ENCODE measurements around the gene WDR82. TPM values are rescaled to one million over a fixed set of nuclear protein-coding genes. Genes with fewer than 3 reads are reported as not detected.

The WDR82 gene
- total and polyA plus RNA-seq, 2 of the 4 experiments (the other 2 are of a cell fraction), result 38.1 to 68.1 TPM

DNA sequence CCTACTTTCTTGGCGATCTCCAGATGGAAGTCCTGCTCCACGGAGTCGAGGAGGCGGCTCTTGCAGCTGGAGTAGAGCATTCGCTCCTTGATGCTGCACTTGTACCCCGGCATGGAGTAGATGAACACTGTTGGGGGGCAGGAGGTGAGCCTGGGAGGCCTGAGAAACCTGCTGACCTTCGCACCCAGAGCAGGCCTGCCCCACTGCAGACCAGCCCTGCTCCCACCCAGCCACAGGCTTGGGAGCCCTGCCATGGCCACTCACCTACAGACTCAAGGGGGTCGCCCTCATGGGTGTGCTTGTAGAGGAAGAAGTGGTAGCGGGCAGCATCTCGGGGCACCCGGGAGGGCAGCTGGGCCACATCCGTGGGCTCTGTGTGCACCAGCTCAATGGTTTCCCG is 48.8 kb downstream of the WDR82 start:
- H3K27ac ChIP-seq (ENCODE audit: insufficient read depth, low read length), result no peak overlapping the region
- H3K4me1 ChIP-seq (ENCODE audit: control insufficient read depth, insufficient read depth, low read length), result no peaks in the 10 kb centered on the region
- H3K4me3 ChIP-seq (ENCODE audit: insufficient read depth, low read depth, low read length), result no peak overlapping the region
- H3K18ac ChIP-seq (ENCODE audit: low read depth, low read length), result no peak overlapping the region
- peaks cover 5 to 30% of the 10 kb centered on the region in 2 experiments; a peak in 3 of 4 replicates for H3K79me1 ChIP-seq (ENCODE audit: low read depth in 1 of 2, low read length in 2 of 2)
- no peak overlapping the region for H3K23ac ChIP-seq (ENCODE audit: low read depth, low read length)
- in situ Hi-C loops (cut with MboI; ENCODE audit: low sequenced_read_pairs), result loop anchor here (5.0 kb wide), 1 partner anchor 113 kb away; no protein-coding TSS in a partner anchor
- CTCF ChIA-PET, result no interaction called here
- H3K4ac ChIP-seq (ENCODE audit: low read depth, low read length), result no peak overlapping the region
- H3K27me3 ChIP-seq (ENCODE audit: control insufficient read depth, insufficient read depth, low read length), result no peaks in the 10 kb centered on the region
- H2AK9ac ChIP-seq (replicated peaks; ENCODE audit: low read depth, low read length, poor library complexity), result no peak overlapping the region
- no peak overlapping the region for H2BK120ac ChIP-seq (ENCODE audit: low read depth, low read length)
- no peak overlapping the region for H4K91ac ChIP-seq (ENCODE audit: insufficient read depth, low read depth, low read length)
- TF ChIP-seq RFX5 (IDR thresholded peaks at IDR 0.05; ENCODE audit: low read depth, low read length), result no peak
- TF ChIP-seq CHD1 (IDR thresholded peaks at IDR 0.05; ENCODE audit: low read depth, low read length), result no peak
- TF ChIP-seq BHLHE40 (IDR thresholded peaks at IDR 0.05; ENCODE audit: low read depth, low read length), result no peak
- no peak for ATAC-seq (ENCODE audit: low read depth)
- H4K5ac ChIP-seq (ENCODE audit: low read depth, low read length), result no peak overlapping the region
- H3K9me1 ChIP-seq (ENCODE audit: insufficient read depth, low read length), result no peaks in the 10 kb centered on the region
- H2BK15ac ChIP-seq (ENCODE audit: low read depth, low read length), result no peak overlapping the region
- H3K4me2 ChIP-seq (ENCODE audit: low read depth, low read length), result no peak overlapping the region
- no peak overlapping the region for H2AK5ac ChIP-seq (ENCODE audit: low read depth, low read length)
- H2BK5ac ChIP-seq (ENCODE audit: low read depth, low read length, poor library complexity, severe bottlenecking), result no peak overlapping the region
- no peak overlapping the region for H2AFZ ChIP-seq (replicated peaks; ENCODE audit: low read length, poor library complexity)
- H3K9ac ChIP-seq (ENCODE audit: low read depth, low read length), result no peak overlapping the region
- intact Hi-C loops (cut with micrococcal nuclease), result no loop called here
- 80% methylated on average over 3 of the region's 13 CpGs; no CpG with 5 or more reads in 1 of the 2 experiments for WGBS, 2 experiments (ENCODE audit: extremely low coverage in 2 of 2, insufficient read length in 1 of 2)
- no peak overlapping the region for H3K56ac ChIP-seq (ENCODE audit: extremely low read depth, insufficient read depth, low read length)
- no peak overlapping the region for H2BK20ac ChIP-seq (ENCODE audit: low read depth, low read length)
- POLR2A ChIA-PET (ENCODE audit: unreplicated experiment), result no interaction called here
- DNase-seq, result no peak
- no peaks in the 10 kb centered on the region for H3K9me3 ChIP-seq (ENCODE audit: control insufficient read depth, insufficient read depth, low read length)
- no TSS peak for BruUV-seq (replicated peaks)
- no peak overlapping the region for H3K14ac ChIP-seq (replicated peaks; ENCODE audit: low read depth, low read length)
- dilution Hi-C loops (cut with HindIII; ENCODE audit: low sequenced_read_pairs, unreplicated experiment), result no loop called here
- H4K20me1 ChIP-seq (ENCODE audit: insufficient read depth, low read length), result peaks cover 29% of the 10 kb centered on the region
- peaks cover 55% of the 10 kb centered on the region for H3K36me3 ChIP-seq (ENCODE audit: control insufficient read depth, insufficient read depth, low read length)
- H4K8ac ChIP-seq (ENCODE audit: low read depth in 2 of 2, low read length in 2 of 2), result no peak overlapping the region

Measured in IMR-90 (cell line).